Measurements from ENCODE around the gene HAL.

- TF ChIP-seq CTCF (IDR thresholded peaks at IDR 0.05) (no peak), MAX (IDR thresholded peaks at IDR 0.05; ENCODE audit: low read depth) (no peak), RCOR1 (IDR thresholded peaks at IDR 0.05; ENCODE audit: low read length) (no peak), FOXM1 (IDR thresholded peaks at IDR 0.05; ENCODE audit: low read depth) (no peak)
Observed at GRCh38 chr12:95996034-95996658, at the start of gene HAL.
